Gastroesophageal sphincter (tissue), 4 donors: ENCODE results near the gene REEP3. TPM values are rescaled to one million over a fixed set of nuclear protein-coding genes. Genes with fewer than 3 reads are reported as not detected.

Experiments
- ATAC-seq: fragments of 150-250 bp; one replicate; pipeline ENCODE4 v1.9.1; 2016; ENCODE audit warnings: mild to moderate bottlenecking, moderate library complexity
- H3K27ac ChIP-seq, 4 donors: fragments of 200-600 bp; sonication (generic) in 3 of 4; 1 replicate in 3 of 4; 2 replicates in 1 of 4; pipeline ENCODE4 v1.5.1; 2016 to 2019
- H3K27me3 ChIP-seq: fragments of 200-600 bp; sonication (generic); one replicate; pipeline ENCODE4 v1.5.1; 2019
- H3K36me3 ChIP-seq, 2 donors: fragments of 200-600 bp; sonication (generic); one replicate each; pipeline ENCODE4 v1.5.1; 2019; ENCODE audit warnings: control low read depth in 1 of 2
- H3K4me1 ChIP-seq, 3 donors: fragments of 200-600 bp; sonication (generic); 1 replicate in 2 of 3; 2 replicates in 1 of 3; pipeline ENCODE4 v1.5.1; 2016 to 2019; ENCODE audit warnings: control low read depth in 2 of 3
- H3K4me3 ChIP-seq, 2 donors: fragments of 200-600 bp; sonication (generic); one replicate each; pipeline ENCODE4 v1.5.1; 2019; ENCODE audit warnings: mild to moderate bottlenecking in 1 of 2, moderate library complexity in 1 of 2
- H3K9me3 ChIP-seq, 3 donors: fragments of 200-600 bp; sonication (generic); one replicate each; pipeline ENCODE4 v1.5.1; 2017 to 2019; ENCODE audit warnings: control low read depth in 2 of 3
- EP300 ChIP-seq: sonication (generic); formaldehyde crosslinking; IDR thresholded peaks from one replicate; pipeline ENCODE4 v1.6.1; 2017; ENCODE audit warnings: antibody characterized with exemption, mild to moderate bottlenecking
- POLR2A ChIP-seq, 2 donors: fragments of 450-650 bp; IDR thresholded peaks; one replicate each; pipeline ENCODE4 v1.6.1; 2017; ENCODE audit warnings: antibody characterized with exemption in 2 of 2, mild to moderate bottlenecking in 2 of 2, moderate library complexity in 1 of 2
- POLR2AphosphoS5 ChIP-seq: sonication (generic); formaldehyde crosslinking; IDR thresholded peaks from one replicate; pipeline ENCODE4 v1.6.1; 2017; ENCODE audit warnings: antibody characterized with exemption
- WGBS, 2 donors: methylation state at CpG; one replicate each; pipeline ENCODE4 v1.1.5; 2018; ENCODE audit warnings: low coverage in 1 of 2; 5-methylcytosine and 5-hydroxymethylcytosine counted together
- total RNA-seq, 4 donors: library from RNA; depleted of rRNA; stranded (reverse); fragments of >200 nt; gene quantifications; one replicate each; pipeline ENCODE4 v1.1.0, GENCODE V29; 2016
- TF ChIP-seq, protein P1 (sequence below), 4 experiments: fragments of 200-600 bp in 2 of 4; fragments of 450-650 bp in 2 of 4; sonication (generic) in 1 of 4; IDR thresholded peaks; one replicate each; pipeline ENCODE4 v1.5.1; 2017 to 2019; ENCODE audit warnings: antibody characterized with exemption in 4 of 4, mild to moderate bottlenecking in 2 of 4, moderate library complexity in 2 of 4

Gene REEP3
- total RNA-seq, 4 donors from 2014 or later: 86.1 to 129 (median 97.3) TPM

DNA sequence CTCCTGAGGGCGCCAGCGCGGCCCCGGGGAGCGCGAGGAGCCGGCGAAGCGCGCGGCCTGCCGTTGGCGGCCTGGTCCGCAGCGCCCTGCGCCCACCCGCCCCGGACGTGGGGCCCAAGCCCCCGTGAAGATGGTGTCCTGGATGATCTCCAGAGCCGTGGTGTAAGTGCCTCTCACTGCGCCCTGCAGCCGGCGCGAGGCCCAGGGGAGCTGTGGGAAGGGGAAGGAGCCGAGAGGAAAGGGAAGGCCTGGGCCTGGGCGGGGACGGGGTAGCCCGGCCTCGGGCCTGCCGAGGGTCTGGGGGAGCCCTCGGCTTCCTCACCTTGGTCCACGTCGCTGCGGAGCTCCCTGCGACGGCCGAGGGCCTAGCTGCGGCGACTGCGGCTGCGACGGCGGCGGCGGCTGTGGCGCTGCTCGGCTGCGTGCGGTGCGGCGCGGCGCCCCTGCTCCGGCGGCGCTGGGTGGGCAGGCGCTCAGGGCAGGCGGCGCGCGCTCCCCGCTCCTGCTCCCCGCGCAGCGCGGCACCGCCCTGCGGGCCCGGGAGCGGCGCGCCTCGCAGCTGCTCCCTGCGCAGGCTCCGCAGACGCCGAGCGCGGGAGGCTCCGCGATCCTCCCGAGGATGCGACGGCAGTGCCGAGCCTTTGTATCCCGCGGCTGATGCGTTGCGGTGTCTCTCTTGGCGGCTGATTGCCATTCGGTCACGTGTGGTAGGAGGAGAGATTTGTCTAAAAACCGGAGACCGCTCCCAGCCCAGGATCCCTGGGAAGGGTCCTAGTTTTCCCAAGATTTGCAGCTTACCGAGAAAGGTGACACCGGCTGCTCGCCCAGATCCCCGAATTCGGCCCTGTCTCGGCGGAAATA, 445 bp downstream of the REEP3 start:
- 0% methylated on average over 5 to 7 of the region's 102 CpGs for WGBS, 2 donors
- TF ChIP-seq, protein P1, sequence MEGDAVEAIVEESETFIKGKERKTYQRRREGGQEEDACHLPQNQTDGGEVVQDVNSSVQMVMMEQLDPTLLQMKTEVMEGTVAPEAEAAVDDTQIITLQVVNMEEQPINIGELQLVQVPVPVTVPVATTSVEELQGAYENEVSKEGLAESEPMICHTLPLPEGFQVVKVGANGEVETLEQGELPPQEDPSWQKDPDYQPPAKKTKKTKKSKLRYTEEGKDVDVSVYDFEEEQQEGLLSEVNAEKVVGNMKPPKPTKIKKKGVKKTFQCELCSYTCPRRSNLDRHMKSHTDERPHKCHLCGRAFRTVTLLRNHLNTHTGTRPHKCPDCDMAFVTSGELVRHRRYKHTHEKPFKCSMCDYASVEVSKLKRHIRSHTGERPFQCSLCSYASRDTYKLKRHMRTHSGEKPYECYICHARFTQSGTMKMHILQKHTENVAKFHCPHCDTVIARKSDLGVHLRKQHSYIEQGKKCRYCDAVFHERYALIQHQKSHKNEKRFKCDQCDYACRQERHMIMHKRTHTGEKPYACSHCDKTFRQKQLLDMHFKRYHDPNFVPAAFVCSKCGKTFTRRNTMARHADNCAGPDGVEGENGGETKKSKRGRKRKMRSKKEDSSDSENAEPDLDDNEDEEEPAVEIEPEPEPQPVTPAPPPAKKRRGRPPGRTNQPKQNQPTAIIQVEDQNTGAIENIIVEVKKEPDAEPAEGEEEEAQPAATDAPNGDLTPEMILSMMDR (IDR thresholded peaks at IDR 0.05): no peak
- no peak for TF ChIP-seq EP300
- TF ChIP-seq POLR2AphosphoS5: peak; percentile 78
- peak; percentile 67 to 80 for TF ChIP-seq POLR2A (IDR thresholded peaks at IDR 0.05)
- ATAC-seq: peak; percentile 86
- Histone ChIP-seq H3K27ac (peak overlapping the region; percentile 86 to 99 (median 99)), H3K27me3 (no peaks in the 10 kb centered on the region), H3K4me3 (peak overlapping the region; percentile 52 to 85), H3K36me3 (no peaks in the 10 kb centered on the region), H3K4me1 (peaks cover 11 to 72% (median 11%) of the 10 kb centered on the region in 3 donors), H3K9me3 (no peaks in the 10 kb centered on the region)

DNA sequence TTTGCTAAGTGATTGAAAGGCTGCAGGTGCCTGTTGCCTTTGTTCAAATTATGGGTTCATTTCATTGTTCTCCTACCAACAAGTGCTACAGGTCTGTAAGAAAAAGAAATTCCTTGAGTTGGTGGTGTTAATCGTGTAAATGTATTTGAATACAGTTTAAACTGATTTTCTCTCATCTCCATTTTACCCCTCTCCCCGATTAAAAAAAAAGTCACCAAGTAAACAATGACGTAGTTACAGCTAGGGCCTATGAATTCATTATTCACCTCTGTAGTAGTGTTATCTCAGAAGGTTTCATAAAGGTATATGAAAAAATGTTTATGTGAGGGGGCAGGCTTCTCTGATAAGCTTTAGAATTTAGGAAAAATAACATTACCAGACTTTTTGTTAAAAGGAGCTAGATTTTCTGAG, 1.1 kb downstream of the REEP3 start:
- Histone ChIP-seq H3K4me3 (peak overlapping the region; percentile 52 to 85), H3K36me3 (no peaks in the 10 kb centered on the region), H3K9me3 (no peaks in the 10 kb centered on the region), H3K4me1 (peaks cover 7 to 65% (median 8%) of the 10 kb centered on the region in 3 donors), H3K27me3 (no peaks in the 10 kb centered on the region), H3K27ac (peak overlapping the region; percentile 86 to 99 (median 99))
- ATAC-seq: no peak
- TF ChIP-seq POLR2A (IDR thresholded peaks at IDR 0.05): no peak
- TF ChIP-seq EP300: no peak
- TF ChIP-seq, protein P1 (IDR thresholded peaks at IDR 0.05): no peak
- TF ChIP-seq POLR2AphosphoS5: no peak
- WGBS, 2 donors: 0% methylated on average over 3 of the region's 3 CpGs

DNA sequence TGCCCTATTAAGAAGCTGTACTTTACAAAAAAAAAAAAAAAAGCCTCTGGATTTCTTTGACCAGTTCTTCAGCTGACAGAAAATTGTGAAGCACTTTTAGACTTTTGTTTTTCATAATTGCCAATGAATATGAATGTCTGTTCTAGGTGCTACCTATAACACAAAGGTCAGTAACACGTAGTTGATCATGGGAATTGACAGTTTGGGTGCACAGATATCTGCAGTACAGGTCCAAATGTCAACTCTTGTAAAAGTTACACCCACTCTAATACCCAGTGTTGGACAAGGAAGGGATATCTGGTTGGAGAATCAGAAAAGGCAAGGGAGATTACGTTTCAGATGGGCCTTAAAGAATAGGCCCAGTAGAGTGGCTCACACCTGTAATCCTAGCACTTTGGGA, 1.8 kb downstream of the REEP3 start:
- no peaks in the 10 kb centered on the region for H3K36me3 ChIP-seq
- ATAC-seq: no peak
- H3K27me3 ChIP-seq: no peaks in the 10 kb centered on the region
- H3K4me1 ChIP-seq: peaks cover 7 to 62% (median 8%) of the 10 kb centered on the region in 3 donors
- H3K27ac ChIP-seq: peak overlapping the region; percentile 86 to 99 (median 99)
- H3K9me3 ChIP-seq: no peaks in the 10 kb centered on the region
- H3K4me3 ChIP-seq: peak overlapping the region; percentile 52 to 85
- TF ChIP-seq EP300 (no peak), POLR2AphosphoS5 (no peak), POLR2A (IDR thresholded peaks at IDR 0.05) (no peak)
- TF ChIP-seq, protein P1 (IDR thresholded peaks at IDR 0.05): no peak
- WGBS, 2 donors: 57 to 67% methylated on average over 1 to 2 of the region's 2 CpGs

DNA sequence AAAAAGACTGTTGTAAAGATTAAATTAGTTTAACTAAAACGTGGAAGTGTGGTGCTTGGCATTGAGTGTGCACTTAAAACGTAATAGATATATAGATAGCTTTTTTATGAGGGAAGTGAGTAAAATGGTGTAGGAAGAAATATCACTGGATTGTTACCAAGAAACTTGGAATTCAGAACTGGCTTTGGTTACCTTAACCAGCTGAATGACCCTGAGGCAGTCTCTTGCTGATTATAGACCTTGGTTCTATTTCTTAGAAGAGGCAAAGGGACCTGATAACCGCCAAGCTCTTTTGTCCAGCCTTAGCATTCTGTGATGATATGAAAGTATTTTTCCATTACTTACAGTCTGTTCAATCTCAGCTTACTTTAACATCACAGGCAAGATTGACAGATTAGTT, 3.8 kb downstream of the REEP3 start:
- Histone ChIP-seq H3K4me3 (no peak overlapping the region), H3K36me3 (no peaks in the 10 kb centered on the region), H3K9me3 (no peaks in the 10 kb centered on the region), H3K27me3 (no peaks in the 10 kb centered on the region), H3K4me1 (peaks cover 7 to 56% (median 8%) of the 10 kb centered on the region in 3 donors), H3K27ac (peak overlapping the region in 2 of 4 donors; percentile 10 to 99)
- ATAC-seq: no peak
- WGBS, 2 donors: 50 to 81% methylated on average over 3 of the region's 3 CpGs
- TF ChIP-seq POLR2A (IDR thresholded peaks at IDR 0.05): no peak
- TF ChIP-seq POLR2AphosphoS5: no peak
- TF ChIP-seq, protein P1 (IDR thresholded peaks at IDR 0.05): no peak
- TF ChIP-seq EP300: no peak

DNA sequence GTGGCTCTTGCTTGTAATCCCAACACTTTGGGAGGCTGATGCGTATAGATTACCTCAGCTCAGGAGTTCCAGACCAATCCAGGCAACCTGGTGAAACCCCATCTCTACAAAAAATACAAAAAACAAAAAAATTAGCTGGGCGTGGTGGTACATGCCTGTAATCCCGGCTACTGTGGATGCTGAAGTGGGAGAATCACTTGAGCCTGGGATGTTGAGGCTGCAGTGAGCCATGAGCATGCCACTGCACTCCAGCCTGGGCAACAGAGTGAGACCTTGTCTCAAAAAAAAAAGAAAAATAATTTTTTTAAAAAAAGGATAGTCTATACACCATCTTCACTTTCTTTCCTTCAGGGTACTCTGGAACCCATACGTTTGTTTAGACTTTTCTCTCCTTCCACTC, 6.2 kb downstream of the REEP3 start:
- Histone ChIP-seq H3K27me3 (no peaks in the 10 kb centered on the region), H3K4me1 (peaks cover 7 to 56% (median 8%) of the 10 kb centered on the region in 3 donors), H3K4me3 (no peak overlapping the region), H3K9me3 (no peaks in the 10 kb centered on the region), H3K36me3 (no peaks in the 10 kb centered on the region), H3K27ac (no peak overlapping the region)
- WGBS, 2 donors: 97 to 100% methylated on average over 3 to 4 of the region's 4 CpGs
- ATAC-seq: no peak
- TF ChIP-seq EP300: no peak
- TF ChIP-seq POLR2A (IDR thresholded peaks at IDR 0.05): no peak
- TF ChIP-seq POLR2AphosphoS5: no peak
- TF ChIP-seq, protein P1 (IDR thresholded peaks at IDR 0.05): no peak
